Cardiac muscle cell (in vitro differentiated cells and primary cell): ENCODE data around the gene PBX2. TPM values are rescaled to one million over a fixed set of nuclear protein-coding genes. Genes with fewer than 3 reads are reported as not detected.

Experiments
- DNase-seq, 2 donors: peaks; one replicate each; pipeline versions ENCODE4 v3.0.0 to v3.0.0-alpha.2; 2010 to 2017; ENCODE audit warnings: low read depth in 1 of 2, low spot score in 1 of 2
- H3K27ac ChIP-seq: fragments of 200-600 bp; sonication (generic); 2 replicates; pipeline ENCODE4 v1.5.1; 2016
- H3K27me3 ChIP-seq: fragments of 200-600 bp; sonication (generic); 2 replicates; pipeline ENCODE4 v1.6.0; 2016; ENCODE audit warnings: control low read depth
- H3K36me3 ChIP-seq: fragments of 200-600 bp; sonication (generic); 2 replicates; pipeline ENCODE4 v1.5.1; 2016; ENCODE audit warnings: control low read depth
- H3K4me1 ChIP-seq: fragments of 200-600 bp; sonication (generic); 2 replicates; pipeline ENCODE4 v1.8.1; 2017; ENCODE audit warnings: low read depth, mild to moderate bottlenecking, mixed run types
- H3K4me3 ChIP-seq: fragments of 200-600 bp; sonication (generic); 2 replicates; pipeline ENCODE4 v1.5.1; 2016; ENCODE audit warnings: mild to moderate bottlenecking
- H3K9me3 ChIP-seq: fragments of 200-600 bp; sonication (generic); 2 replicates; pipeline ENCODE4 v1.5.1; 2017; ENCODE audit warnings: low read depth, mild to moderate bottlenecking, control low read depth
- CTCF ChIP-seq: IDR thresholded peaks from 2 replicates; pipeline ENCODE4 v1.5.1; 2012; ENCODE audit warnings: low read depth, mild to moderate bottlenecking, low read length
- polyA plus RNA-seq: library from polyadenylated mRNA; unstranded; fragments of >200 nt; fragmentation: Nextera tagmentation; extraction: Ambion mirVana; gene quantifications from 2 replicates; pipeline ENCODE4 v1.2.1, GENCODE V29; 2016
- total RNA-seq: library from RNA; depleted of rRNA; stranded (reverse); fragments of >200 nt; gene quantifications from 2 replicates; pipeline ENCODE4 v1.2.3, GENCODE V29; 2016

Gene PBX2
- total and polyA plus RNA-seq, 2 experiments from 2014 or later: 17.3 to 124 TPM

- peak; percentile 31 to 47 for DNase-seq
- peaks cover 18% of the 10 kb centered on the region for H3K4me1 ChIP-seq
Measured at GRCh38 chr6:32152769-32153563, 37.0 kb downstream of the PBX2 start.

GRCh38 chr6:32151863-32152768, 37.9 kb downstream of the PBX2 start, which contains the start of gene PRRT1:
Gene PRRT1, minus strand, starts transcription at chr6:32151939. Its CDS starts 112 bp downstream, at chr6:32151827.
- peak within 1 kb of the TSS; percentile 91 for H3K27ac ChIP-seq
- H3K27me3 ChIP-seq: peaks cover 30% of the 10 kb centered on the region
- H3K4me3 ChIP-seq: peak within 1 kb of the TSS; percentile 63
- no peaks in the 10 kb centered on the region for H3K9me3 ChIP-seq
- H3K4me1 ChIP-seq: peaks cover 18% of the 10 kb centered on the region
- no peak for TF ChIP-seq CTCF
- H3K36me3 ChIP-seq: peaks cover 7% of the 10 kb centered on the region
- no peak for DNase-seq

More at GRCh38 chr6:32152769-32153563, 37.0 kb downstream of the PBX2 start:
- no peak for TF ChIP-seq CTCF
- Histone ChIP-seq H3K27me3 (peaks cover 30% of the 10 kb centered on the region), H3K36me3 (peaks cover 14% of the 10 kb centered on the region), H3K9me3 (no peaks in the 10 kb centered on the region), H3K4me3 (peak overlapping the region; percentile 63), H3K27ac (peak overlapping the region; percentile 91)

- Histone ChIP-seq H3K4me1 (peaks cover 23% of the 10 kb centered on the region), H3K4me3 (no peak overlapping the region), H3K9me3 (no peaks in the 10 kb centered on the region), H3K36me3 (peaks cover 2% of the 10 kb centered on the region), H3K27me3 (peaks cover 30% of the 10 kb centered on the region), H3K27ac (no peak overlapping the region)
- TF ChIP-seq CTCF: no peak
- no peak for DNase-seq
Measured at GRCh38 chr6:32151181-32151862, 38.7 kb downstream of the PBX2 start.

GRCh38 chr6:32149932-32150870, 39.8 kb downstream of the PBX2 start:
- Histone ChIP-seq H3K36me3 (no peaks in the 10 kb centered on the region), H3K4me1 (peaks cover 27% of the 10 kb centered on the region), H3K27ac (no peak overlapping the region), H3K9me3 (no peaks in the 10 kb centered on the region), H3K4me3 (no peak overlapping the region), H3K27me3 (peaks cover 30% of the 10 kb centered on the region)
- no peak for DNase-seq
- TF ChIP-seq CTCF: no peak
